ENCODE measurements around the gene NNAT. TPM values are rescaled to one million over a fixed set of nuclear protein-coding genes. Genes with fewer than 3 reads are reported as not detected.
"Not testable (repeated sequence)": the region's sequence is repeated elsewhere in the genome, so short reads cannot be mapped to it uniquely, and the experiment has no call there.

The NNAT gene
- total and polyA plus RNA-seq, 4 donors: 0.98 to 20.6 (median 8.2) TPM

DNA sequence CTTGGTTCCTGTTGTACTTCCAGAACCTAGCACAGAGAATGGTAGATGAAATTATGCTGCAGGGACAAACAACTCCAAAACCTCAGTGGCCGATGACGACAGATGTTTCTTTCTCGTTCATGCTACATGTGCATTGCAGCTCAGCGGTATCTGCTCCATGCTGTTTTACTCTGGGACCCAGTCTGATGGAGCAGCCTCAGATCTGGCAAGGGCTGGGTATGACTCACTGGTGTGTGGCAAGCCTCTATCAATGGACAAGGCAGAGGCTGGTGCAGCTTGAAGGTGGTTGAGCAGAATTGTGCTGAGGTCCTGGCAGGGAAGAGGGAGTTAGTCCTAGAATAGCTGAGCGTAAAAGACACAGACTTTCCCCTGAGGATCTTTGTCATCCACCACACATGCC lies 17.0 kb downstream of the NNAT start:
- no peak overlapping the region for H3K9ac ChIP-seq (ENCODE audit: insufficient read depth in 1 of 2, low read length in 2 of 2)
- H3K27me3 ChIP-seq (ENCODE audit: control insufficient read depth in 3 of 3, insufficient read depth in 3 of 3, low read length in 2 of 3): peaks cover 0 to 2% (median 0%) of the 10 kb centered on the region in 3 donors
- ATAC-seq (ENCODE audit: insufficient read depth, low FRiP score) (no peak), DNase-seq (no peak)
- no peaks in the 10 kb centered on the region for H3K9me3 ChIP-seq (ENCODE audit: control insufficient read depth in 4 of 4, insufficient read depth in 3 of 4, low read length in 3 of 4)
- H3K27ac ChIP-seq (ENCODE audit: low read depth in 1 of 2, low read length in 1 of 2): no peak overlapping the region
- whole genome bisulfite sequencing, 2 donors: 94% methylated on average over 5 of the region's 5 CpGs
- H3K4me3 ChIP-seq: no peak overlapping the region
- peaks cover 0 to 6% (median 0%) of the 10 kb centered on the region in 5 donors for H3K4me1 ChIP-seq (ENCODE audit: control insufficient read depth in 5 of 5, insufficient read depth in 5 of 5, low read length in 5 of 5)
- H3K36me3 ChIP-seq (ENCODE audit: control insufficient read depth in 4 of 4, insufficient read depth in 4 of 4, low read length in 4 of 4): no peaks in the 10 kb centered on the region
- TF ChIP-seq, protein P1, sequence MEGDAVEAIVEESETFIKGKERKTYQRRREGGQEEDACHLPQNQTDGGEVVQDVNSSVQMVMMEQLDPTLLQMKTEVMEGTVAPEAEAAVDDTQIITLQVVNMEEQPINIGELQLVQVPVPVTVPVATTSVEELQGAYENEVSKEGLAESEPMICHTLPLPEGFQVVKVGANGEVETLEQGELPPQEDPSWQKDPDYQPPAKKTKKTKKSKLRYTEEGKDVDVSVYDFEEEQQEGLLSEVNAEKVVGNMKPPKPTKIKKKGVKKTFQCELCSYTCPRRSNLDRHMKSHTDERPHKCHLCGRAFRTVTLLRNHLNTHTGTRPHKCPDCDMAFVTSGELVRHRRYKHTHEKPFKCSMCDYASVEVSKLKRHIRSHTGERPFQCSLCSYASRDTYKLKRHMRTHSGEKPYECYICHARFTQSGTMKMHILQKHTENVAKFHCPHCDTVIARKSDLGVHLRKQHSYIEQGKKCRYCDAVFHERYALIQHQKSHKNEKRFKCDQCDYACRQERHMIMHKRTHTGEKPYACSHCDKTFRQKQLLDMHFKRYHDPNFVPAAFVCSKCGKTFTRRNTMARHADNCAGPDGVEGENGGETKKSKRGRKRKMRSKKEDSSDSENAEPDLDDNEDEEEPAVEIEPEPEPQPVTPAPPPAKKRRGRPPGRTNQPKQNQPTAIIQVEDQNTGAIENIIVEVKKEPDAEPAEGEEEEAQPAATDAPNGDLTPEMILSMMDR (IDR thresholded peaks at IDR 0.05; ENCODE audit: control extremely low read depth, extremely low read depth): no peak

DNA sequence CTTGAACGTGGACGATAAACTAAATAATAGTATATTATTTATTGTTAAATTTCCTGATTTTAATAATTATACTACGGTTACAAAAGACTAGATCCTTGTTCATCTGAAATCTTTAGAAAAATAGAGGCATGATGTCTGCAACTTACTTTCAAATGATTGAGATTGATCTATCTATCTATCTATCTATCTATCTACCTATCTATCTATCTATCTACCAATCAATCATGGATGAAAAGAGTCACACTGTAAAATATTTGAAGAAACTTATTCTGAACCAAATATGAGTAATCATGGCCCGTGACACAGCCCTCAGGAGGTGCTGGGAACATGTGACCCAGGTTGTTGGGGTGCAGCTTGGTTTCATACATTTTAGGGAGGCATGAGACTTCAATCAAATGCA lies 18.4 kb downstream of the NNAT start:
- no peak overlapping the region for H3K9ac ChIP-seq (ENCODE audit: insufficient read depth in 1 of 2, low read length in 2 of 2)
- no peaks in the 10 kb centered on the region for H3K9me3 ChIP-seq (ENCODE audit: control insufficient read depth in 4 of 4, insufficient read depth in 3 of 4, low read length in 3 of 4)
- peaks cover 0 to 6% (median 0%) of the 10 kb centered on the region in 5 donors for H3K4me1 ChIP-seq (ENCODE audit: control insufficient read depth in 5 of 5, insufficient read depth in 5 of 5, low read length in 5 of 5)
- DNase-seq: no peak
- 79 to 87% methylated on average over 4 of the region's 4 CpGs for WGBS, 2 donors
- no peak overlapping the region for H3K27ac ChIP-seq (ENCODE audit: low read depth in 1 of 2, low read length in 1 of 2)
- TF ChIP-seq, protein P1 (IDR thresholded peaks at IDR 0.05; ENCODE audit: control extremely low read depth, extremely low read depth): no peak
- H3K4me3 ChIP-seq: no peak overlapping the region
- H3K27me3 ChIP-seq (ENCODE audit: control insufficient read depth in 3 of 3, insufficient read depth in 3 of 3, low read length in 2 of 3): peaks cover 0 to 2% (median 0%) of the 10 kb centered on the region in 3 donors
- H3K36me3 ChIP-seq (ENCODE audit: control insufficient read depth in 4 of 4, insufficient read depth in 4 of 4, low read length in 4 of 4): no peaks in the 10 kb centered on the region
- no peak for ATAC-seq (ENCODE audit: insufficient read depth, low FRiP score)

DNA sequence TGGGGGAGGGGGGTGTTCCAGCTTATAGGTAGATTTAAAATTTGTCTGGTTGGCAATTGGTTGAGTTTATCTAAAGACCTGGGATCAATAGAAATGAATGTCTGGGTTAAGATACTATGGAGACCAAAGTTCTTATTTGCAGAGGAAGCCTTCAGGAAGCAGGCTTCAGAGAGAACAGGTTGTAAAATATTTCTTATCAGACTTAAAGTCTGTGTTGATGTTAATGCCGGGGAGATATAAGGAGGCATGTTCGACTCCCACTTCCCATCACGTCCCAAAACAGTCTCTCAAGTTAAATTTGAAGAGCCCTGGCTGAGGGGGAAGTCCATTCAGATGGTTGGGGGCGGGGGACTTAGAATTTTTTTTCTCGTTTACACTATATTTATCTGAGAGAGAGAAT lies 19.0 kb downstream of the NNAT start:
- H3K4me1 ChIP-seq (ENCODE audit: control insufficient read depth in 5 of 5, insufficient read depth in 5 of 5, low read length in 5 of 5): peaks cover 0 to 6% (median 0%) of the 10 kb centered on the region in 5 donors
- H3K27me3 ChIP-seq (ENCODE audit: control insufficient read depth in 3 of 3, insufficient read depth in 3 of 3, low read length in 2 of 3): peaks cover 0 to 2% (median 0%) of the 10 kb centered on the region in 3 donors
- TF ChIP-seq, protein P1 (IDR thresholded peaks at IDR 0.05; ENCODE audit: control extremely low read depth, extremely low read depth): no peak
- H3K36me3 ChIP-seq (ENCODE audit: control insufficient read depth in 4 of 4, insufficient read depth in 4 of 4, low read length in 4 of 4): no peaks in the 10 kb centered on the region
- ATAC-seq (ENCODE audit: insufficient read depth, low FRiP score) (no peak), DNase-seq (no peak)
- WGBS, 2 donors: 13 to 32% methylated on average over 5 of the region's 5 CpGs
- no peaks in the 10 kb centered on the region for H3K9me3 ChIP-seq (ENCODE audit: control insufficient read depth in 4 of 4, insufficient read depth in 3 of 4, low read length in 3 of 4)
- no peak overlapping the region for H3K27ac ChIP-seq (ENCODE audit: low read depth in 1 of 2, low read length in 1 of 2)
- H3K9ac ChIP-seq (ENCODE audit: insufficient read depth in 1 of 2, low read length in 2 of 2): no peak overlapping the region
- no peak overlapping the region for H3K4me3 ChIP-seq

DNA sequence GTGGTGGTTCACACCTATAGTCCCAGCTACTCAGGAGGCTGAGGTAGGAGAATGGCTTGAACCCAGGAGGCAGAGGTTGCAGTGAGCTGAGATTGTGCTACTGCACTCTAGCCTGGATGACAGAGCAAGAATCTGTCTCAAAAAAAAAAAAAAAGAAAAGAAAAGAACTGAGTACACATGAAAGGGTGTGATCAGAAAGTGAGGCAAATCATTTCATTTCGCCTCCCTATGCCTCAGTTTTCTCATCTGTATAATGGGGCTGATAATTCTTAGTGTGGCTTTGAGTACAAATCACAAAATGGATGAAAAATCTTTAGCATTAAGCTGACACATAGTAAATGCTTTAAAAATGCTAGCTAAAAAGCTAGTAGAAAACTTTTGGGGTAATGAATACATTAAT lies 19.8 kb downstream of the NNAT start:
- not testable (repeated sequence) for H3K4me3 ChIP-seq; H3K4me1 ChIP-seq (ENCODE audit: control insufficient read depth in 5 of 5, insufficient read depth in 5 of 5, low read length in 5 of 5); H3K27ac ChIP-seq (ENCODE audit: low read depth in 1 of 2, low read length in 1 of 2); H3K36me3 ChIP-seq (ENCODE audit: control insufficient read depth in 4 of 4, insufficient read depth in 4 of 4, low read length in 4 of 4); H3K9ac ChIP-seq (ENCODE audit: insufficient read depth in 1 of 2, low read length in 2 of 2); H3K27me3 ChIP-seq (ENCODE audit: control insufficient read depth in 3 of 3, insufficient read depth in 3 of 3, low read length in 2 of 3); ATAC-seq (ENCODE audit: insufficient read depth, low FRiP score); H3K9me3 ChIP-seq (ENCODE audit: control insufficient read depth in 4 of 4, insufficient read depth in 3 of 4, low read length in 3 of 4); DNase-seq
- WGBS, 2 donors: 90 to 96% methylated on average over 1 of the region's 1 CpG

Measured in lung (tissue), 12 donors.